GM12873 (cell line): Measurements from ENCODE around the gene ANKRD62.
A peak's percentile ranks its signal among the peaks of the same experiment; 100 is the strongest.

Source experiments
- TF ChIP-seq, protein P1 (sequence below): IDR thresholded peaks from 2 replicates; pipeline ENCODE4 v1.5.1; 2012; ENCODE audit warnings: low read depth, mild to moderate bottlenecking, moderate library complexity, low read length, control low read depth; ENCODE audit not compliant: insufficient read depth; ENCODE audit errors: missing control alignments

The ANKRD62 gene

DNA sequence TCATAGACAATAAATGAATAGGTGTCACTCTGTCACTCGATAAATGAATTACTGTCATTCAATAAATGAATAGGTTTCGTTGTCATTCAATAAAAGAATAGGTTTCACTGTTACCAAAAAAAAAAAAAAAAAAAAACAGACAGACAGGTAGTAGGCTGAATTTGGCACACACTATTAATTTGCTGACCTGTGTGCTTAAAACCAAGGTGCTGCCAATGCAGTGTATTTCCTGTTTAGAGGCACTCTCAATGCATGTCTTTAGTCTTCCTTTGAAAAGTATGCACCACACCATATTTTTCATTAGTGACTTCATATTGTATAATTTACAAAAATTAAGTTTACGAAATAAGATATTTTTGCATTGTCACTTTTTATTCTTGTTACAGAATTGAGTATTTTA lies 16.2 kb downstream of the ANKRD62 start:
- TF ChIP-seq, protein P1, sequence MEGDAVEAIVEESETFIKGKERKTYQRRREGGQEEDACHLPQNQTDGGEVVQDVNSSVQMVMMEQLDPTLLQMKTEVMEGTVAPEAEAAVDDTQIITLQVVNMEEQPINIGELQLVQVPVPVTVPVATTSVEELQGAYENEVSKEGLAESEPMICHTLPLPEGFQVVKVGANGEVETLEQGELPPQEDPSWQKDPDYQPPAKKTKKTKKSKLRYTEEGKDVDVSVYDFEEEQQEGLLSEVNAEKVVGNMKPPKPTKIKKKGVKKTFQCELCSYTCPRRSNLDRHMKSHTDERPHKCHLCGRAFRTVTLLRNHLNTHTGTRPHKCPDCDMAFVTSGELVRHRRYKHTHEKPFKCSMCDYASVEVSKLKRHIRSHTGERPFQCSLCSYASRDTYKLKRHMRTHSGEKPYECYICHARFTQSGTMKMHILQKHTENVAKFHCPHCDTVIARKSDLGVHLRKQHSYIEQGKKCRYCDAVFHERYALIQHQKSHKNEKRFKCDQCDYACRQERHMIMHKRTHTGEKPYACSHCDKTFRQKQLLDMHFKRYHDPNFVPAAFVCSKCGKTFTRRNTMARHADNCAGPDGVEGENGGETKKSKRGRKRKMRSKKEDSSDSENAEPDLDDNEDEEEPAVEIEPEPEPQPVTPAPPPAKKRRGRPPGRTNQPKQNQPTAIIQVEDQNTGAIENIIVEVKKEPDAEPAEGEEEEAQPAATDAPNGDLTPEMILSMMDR: no peak

DNA sequence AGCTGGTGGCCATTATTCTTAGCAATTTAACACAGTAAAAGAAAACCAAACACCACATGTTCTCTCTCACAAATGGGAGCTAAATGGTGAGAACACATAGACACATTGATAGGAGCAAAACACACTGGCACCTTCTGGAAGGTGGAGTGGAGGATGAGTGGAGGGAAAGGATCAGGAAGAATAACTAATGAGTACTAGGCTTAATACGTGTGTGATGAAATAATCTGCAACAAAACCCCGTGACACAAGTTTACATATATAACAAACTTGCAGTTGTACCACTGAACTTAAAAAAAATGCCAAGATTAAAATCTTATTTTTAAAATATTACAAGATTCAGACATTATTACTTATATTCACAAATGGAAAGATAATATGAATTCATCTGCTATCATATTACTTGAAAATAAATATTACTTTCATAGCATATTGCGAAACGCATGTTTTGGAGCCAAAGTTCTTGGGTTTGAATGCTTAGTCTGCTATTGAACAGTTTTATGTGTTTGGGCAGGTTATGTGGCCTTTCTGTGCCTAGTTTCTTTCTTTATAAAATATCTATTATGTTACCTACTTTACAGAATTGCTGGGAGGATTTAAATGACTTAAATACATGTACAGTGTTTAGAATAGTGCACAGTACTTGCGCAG lies 20.5 kb downstream of the ANKRD62 start:
- TF ChIP-seq, protein P1: no peak

DNA sequence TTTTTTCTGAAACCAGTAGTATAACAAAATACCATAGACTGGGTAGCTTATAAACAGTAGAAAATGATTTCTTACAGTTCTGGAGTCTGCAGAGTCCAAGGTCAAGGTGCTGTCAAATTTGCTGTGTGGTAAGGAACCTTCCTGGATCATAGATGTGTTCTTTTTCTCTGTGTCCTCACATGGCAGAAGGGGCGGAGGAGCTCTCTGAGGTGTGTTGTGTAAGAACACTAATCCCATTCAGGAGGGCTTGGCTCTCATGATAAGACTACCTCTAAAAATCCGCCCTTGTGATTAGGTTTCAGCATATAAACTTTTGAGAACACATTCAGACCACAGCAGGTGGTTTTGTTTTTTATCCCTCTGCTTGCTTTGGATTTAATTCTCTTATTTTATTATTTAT lies 25.7 kb downstream of the ANKRD62 start:
- TF ChIP-seq, protein P1: no peak

DNA sequence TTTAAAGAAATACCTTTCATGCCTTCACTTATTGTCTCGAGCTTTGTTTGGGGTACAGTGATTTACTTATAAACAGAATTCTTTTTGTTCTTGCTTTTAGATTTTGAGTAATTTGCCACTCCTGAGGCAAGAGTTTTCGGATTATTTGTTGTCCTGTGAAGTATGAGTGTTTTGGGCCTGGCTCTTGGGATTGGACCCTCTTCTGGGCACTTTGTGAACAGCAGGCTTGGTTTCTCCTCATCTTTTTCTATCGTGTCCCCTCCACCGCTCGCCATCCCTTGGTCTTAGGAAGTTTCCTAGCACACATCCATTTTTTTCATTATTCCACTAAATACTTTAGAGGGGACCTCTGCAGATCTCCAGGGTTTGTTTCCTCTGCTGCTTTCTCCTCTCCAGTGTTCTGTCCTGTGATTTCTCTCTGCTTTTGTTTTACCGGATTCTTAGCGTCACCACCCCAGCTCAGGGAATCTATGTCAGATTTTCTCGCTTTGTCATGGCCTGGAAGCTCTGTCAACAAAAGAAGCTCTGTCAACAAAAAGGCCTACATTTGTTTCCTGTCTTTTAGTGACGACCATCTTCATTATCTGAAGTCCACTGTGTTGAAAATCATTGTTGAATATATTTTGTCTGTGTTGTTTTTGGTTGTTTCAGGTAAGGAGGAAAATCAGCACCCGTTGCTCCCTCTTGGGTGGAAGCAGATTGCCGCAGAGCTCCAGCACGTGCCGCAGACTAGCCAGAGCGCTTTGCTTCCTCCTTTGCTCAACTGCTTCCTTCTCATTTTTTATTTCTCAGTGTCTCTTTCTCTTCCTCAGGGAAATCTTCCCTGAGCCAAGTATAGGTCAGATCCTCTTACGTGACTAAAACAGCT lies 27.8 kb downstream of the ANKRD62 start:
- TF ChIP-seq, protein P1: peak; percentile 43

DNA sequence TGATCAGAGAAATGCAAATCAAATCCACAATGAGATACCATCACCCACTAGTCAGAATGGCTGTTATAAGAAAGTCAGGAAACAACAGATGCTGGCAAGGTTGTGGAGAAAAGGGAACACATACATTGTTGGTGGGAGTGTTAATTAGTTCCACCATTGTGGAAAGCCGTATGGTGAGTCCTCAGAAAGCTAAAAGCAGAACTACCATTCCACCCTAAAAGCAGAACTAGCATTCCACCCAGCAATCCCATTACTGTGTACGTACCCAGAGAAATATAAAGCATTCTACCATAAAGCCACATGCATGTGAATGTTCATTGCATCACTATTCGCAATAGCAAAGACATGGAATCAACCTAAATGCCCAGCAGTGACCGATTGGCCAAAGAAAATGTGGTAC lies 60.7 kb downstream of the ANKRD62 start:
- TF ChIP-seq, protein P1: no peak

DNA sequence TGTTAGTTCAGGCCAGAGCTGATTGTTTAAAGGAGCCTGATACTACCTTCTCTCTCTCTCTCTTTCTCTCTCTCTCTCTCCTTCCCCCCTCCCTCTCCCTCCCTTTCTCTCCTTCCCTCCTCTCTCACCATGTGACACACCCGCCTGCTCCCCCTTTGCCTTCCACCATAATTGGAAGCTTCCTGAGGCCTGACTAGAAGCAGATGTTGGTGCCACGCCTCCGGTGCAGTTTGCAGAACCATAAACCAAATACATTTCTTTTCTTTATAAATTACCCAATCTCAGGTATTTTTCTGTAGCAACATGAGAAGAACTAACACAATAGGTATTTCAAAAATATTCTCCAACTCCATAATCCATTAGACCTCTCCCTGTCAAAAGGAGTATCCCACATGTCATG lies 62.4 kb downstream of the ANKRD62 start:
- TF ChIP-seq, protein P1: no peak

DNA sequence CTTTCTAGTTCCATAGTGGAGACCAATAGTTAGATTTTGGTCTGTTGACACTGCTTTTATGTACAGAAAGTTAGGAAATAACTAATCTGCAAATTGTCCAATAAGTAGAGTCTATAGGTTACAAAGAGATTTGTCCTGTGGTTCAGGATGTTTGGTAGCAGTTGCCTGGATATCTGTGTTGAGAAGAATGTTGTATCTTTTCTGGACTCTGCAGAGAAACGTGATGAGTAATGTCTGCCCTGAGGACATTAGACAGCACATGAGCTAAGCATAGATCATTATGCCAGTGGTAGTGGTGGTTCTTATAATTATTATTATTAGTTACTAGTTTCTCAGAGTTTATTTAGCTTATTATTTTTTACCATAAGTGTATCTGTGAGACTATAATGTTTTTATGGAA lies 65.8 kb downstream of the ANKRD62 start:
- TF ChIP-seq, protein P1: no peak
